ENCODE data around the gene BRINP1. TPM values are rescaled to one million over a fixed set of nuclear protein-coding genes. Genes with fewer than 3 reads are reported as not detected.

The BRINP1 gene
- total RNA-seq, 2 experiments from 2014 or later = not detected

DNA sequence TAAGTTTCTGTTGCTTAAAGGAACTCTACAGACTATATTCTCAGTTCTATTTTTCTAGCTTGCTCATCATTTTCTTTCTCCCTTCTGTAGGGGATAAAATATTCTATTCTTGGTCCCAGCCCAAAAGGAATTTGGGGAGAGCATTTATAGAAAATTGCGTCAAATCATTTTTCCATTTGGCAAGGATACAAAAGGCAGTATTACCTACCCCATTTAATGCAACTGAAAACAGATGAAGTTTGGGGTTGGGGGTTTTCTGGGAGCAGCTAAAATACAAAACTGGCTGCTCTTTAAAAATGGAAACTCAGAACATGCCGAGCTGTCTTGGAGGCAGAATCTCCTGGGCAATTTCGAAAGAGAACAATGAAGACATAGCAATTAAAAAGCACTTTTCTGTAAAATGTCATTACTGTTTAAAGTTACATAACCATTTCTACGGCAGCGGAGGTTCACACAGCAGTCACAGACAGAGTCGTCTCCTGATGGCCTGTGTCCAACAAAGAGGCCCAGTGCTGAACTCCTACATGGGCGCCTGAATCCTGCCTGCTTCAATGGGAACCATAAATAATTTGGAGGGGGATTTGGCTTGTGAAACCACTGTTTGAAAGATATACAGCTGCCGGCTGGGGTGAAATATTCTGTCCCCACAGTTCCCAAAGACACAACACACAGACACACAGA is 152.4 kb downstream of the BRINP1 start:
- Mint-ChIP-seq H3K27me3 (no peaks in the 10 kb centered on the region), H3K4me3 (no peak overlapping the region), H3K9me3 (peaks cover 14% of the 10 kb centered on the region), H3K36me3 (ENCODE audit: low read depth) (no peaks in the 10 kb centered on the region), H3K4me1 (ENCODE audit: low read depth) (no peaks in the 10 kb centered on the region), H3K27ac (no peak overlapping the region)
- POLR2A ChIA-PET = no interaction called here
- Histone ChIP-seq H3K4me1 (ENCODE audit: insufficient read depth, low read length) (no peaks in the 10 kb centered on the region), H3K27ac (ENCODE audit: low read depth in 1 of 2, low read length in 2 of 2) (no peak overlapping the region), H3K9me3 (ENCODE audit: control insufficient read depth in 1 of 2, insufficient read depth in 1 of 2, low read length in 2 of 2) (no peaks in the 10 kb centered on the region), H3K4me3 (ENCODE audit: low read length) (no peak overlapping the region), H3K27me3 (ENCODE audit: control insufficient read depth in 1 of 2, insufficient read depth in 2 of 2, low read length in 2 of 2) (no peaks in the 10 kb centered on the region), H3K36me3 (ENCODE audit: insufficient read depth, low read length) (no peaks in the 10 kb centered on the region)
- CTCF ChIA-PET = no interaction called here
- intact Hi-C loops (cut with DNase I, micrococcal nuclease) = no loop called here
- DNase-seq = no peak
- TF ChIP-seq, protein P1, sequence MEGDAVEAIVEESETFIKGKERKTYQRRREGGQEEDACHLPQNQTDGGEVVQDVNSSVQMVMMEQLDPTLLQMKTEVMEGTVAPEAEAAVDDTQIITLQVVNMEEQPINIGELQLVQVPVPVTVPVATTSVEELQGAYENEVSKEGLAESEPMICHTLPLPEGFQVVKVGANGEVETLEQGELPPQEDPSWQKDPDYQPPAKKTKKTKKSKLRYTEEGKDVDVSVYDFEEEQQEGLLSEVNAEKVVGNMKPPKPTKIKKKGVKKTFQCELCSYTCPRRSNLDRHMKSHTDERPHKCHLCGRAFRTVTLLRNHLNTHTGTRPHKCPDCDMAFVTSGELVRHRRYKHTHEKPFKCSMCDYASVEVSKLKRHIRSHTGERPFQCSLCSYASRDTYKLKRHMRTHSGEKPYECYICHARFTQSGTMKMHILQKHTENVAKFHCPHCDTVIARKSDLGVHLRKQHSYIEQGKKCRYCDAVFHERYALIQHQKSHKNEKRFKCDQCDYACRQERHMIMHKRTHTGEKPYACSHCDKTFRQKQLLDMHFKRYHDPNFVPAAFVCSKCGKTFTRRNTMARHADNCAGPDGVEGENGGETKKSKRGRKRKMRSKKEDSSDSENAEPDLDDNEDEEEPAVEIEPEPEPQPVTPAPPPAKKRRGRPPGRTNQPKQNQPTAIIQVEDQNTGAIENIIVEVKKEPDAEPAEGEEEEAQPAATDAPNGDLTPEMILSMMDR (IDR thresholded peaks at IDR 0.05) = no peak
- no peak for ATAC-seq (ENCODE audit: poor library complexity)

DNA sequence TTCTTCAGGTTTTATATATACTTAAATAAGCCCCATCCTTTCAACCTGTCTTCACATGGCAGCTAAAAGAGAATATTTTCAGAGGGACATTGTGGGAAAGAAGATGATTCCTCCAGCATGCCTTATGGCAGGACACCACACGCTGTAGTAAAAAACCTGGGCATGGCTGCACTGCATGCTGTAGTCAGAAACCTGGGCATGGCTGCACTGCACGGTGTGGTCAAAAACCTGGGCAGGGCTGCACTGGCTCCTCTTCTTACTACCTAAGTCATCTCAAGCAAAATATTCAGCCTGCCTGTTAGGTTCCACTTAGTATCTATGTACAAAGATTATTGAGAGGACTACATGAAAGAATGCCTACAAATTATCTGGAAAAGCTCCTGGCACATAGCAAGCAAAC is 153.6 kb downstream of the BRINP1 start:
- no peak for ATAC-seq (ENCODE audit: poor library complexity)
- intact Hi-C loops (cut with DNase I, micrococcal nuclease) = no loop called here
- Mint-ChIP-seq H3K27ac (no peak overlapping the region), H3K27me3 (no peaks in the 10 kb centered on the region), H3K4me1 (ENCODE audit: low read depth) (no peaks in the 10 kb centered on the region), H3K4me3 (no peak overlapping the region), H3K9me3 (peaks cover 14% of the 10 kb centered on the region), H3K36me3 (ENCODE audit: low read depth) (no peaks in the 10 kb centered on the region)
- ChIA-PET CTCF (no interaction called here), POLR2A (no interaction called here)
- Histone ChIP-seq H3K36me3 (ENCODE audit: insufficient read depth, low read length) (no peaks in the 10 kb centered on the region), H3K9me3 (ENCODE audit: control insufficient read depth in 1 of 2, insufficient read depth in 1 of 2, low read length in 2 of 2) (no peaks in the 10 kb centered on the region), H3K27me3 (ENCODE audit: control insufficient read depth in 1 of 2, insufficient read depth in 2 of 2, low read length in 2 of 2) (no peaks in the 10 kb centered on the region), H3K27ac (ENCODE audit: low read depth in 1 of 2, low read length in 2 of 2) (no peak overlapping the region), H3K4me1 (ENCODE audit: insufficient read depth, low read length) (no peaks in the 10 kb centered on the region), H3K4me3 (ENCODE audit: low read length) (no peak overlapping the region)
- TF ChIP-seq, protein P1 (IDR thresholded peaks at IDR 0.05) = no peak
- no peak for DNase-seq

DNA sequence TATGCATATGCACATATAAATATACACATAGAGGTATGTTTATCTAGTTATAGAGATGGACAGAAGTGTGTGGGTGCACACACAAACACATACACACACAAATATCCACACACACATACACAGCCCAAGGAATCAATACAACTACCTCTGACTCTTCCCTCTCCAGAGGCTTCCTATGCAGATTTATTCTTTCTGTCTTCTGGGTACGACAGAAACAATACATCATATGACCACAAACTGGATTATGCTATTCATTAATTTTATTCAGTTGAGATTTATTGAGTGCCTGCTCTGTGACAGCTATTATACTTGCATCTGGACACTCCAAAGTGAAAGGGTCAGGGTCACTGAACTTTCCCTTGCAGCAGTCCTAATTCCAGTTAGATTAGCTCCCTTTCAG is 155.8 kb downstream of the BRINP1 start:
- Mint-ChIP-seq H3K9me3 (peaks cover 7% of the 10 kb centered on the region), H3K27ac (no peak overlapping the region), H3K27me3 (no peaks in the 10 kb centered on the region), H3K4me1 (ENCODE audit: low read depth) (no peaks in the 10 kb centered on the region), H3K36me3 (ENCODE audit: low read depth) (no peaks in the 10 kb centered on the region), H3K4me3 (no peak overlapping the region)
- Histone ChIP-seq H3K4me1 (ENCODE audit: insufficient read depth, low read length) (no peaks in the 10 kb centered on the region), H3K27ac (ENCODE audit: low read depth in 1 of 2, low read length in 2 of 2) (no peak overlapping the region), H3K4me3 (ENCODE audit: low read length) (no peak overlapping the region), H3K36me3 (ENCODE audit: insufficient read depth, low read length) (no peaks in the 10 kb centered on the region), H3K9me3 (ENCODE audit: control insufficient read depth in 1 of 2, insufficient read depth in 1 of 2, low read length in 2 of 2) (peaks cover 0 to 3% of the 10 kb centered on the region in 2 experiments), H3K27me3 (ENCODE audit: control insufficient read depth in 1 of 2, insufficient read depth in 2 of 2, low read length in 2 of 2) (no peaks in the 10 kb centered on the region)
- TF ChIP-seq, protein P1 (IDR thresholded peaks at IDR 0.05) = no peak
- intact Hi-C loops (cut with DNase I, micrococcal nuclease) = no loop called here
- no peak for ATAC-seq (ENCODE audit: poor library complexity)
- ChIA-PET CTCF (no interaction called here), POLR2A (no interaction called here)
- no peak for DNase-seq

Measured in CD4-positive, alpha-beta T cell (primary cell).